Choroid plexus epithelial cell (primary cell): Measurements from ENCODE around the gene CELF4.
A peak's percentile ranks its signal among the peaks of the same experiment; 100 is the strongest.

Source experiments
- DNase-seq: peaks from one replicate; pipeline ENCODE4 v3.0.0-alpha.2; 2010; ENCODE audit warnings: low read depth
- H3K4me3 ChIP-seq: 2 replicates; pipeline ENCODE4 v1.5.1; 2011; ENCODE audit warnings: low read depth, mild to moderate bottlenecking, control low read depth, low read length, moderate library complexity
- TF ChIP-seq, protein P1 (sequence below): conservative IDR thresholded peaks from 2 replicates; pipeline ENCODE4 v1.5.1; 2011; ENCODE audit warnings: low read depth, mild to moderate bottlenecking, control low read depth, inconsistent platforms, low read length, moderate library complexity

The CELF4 gene

DNA sequence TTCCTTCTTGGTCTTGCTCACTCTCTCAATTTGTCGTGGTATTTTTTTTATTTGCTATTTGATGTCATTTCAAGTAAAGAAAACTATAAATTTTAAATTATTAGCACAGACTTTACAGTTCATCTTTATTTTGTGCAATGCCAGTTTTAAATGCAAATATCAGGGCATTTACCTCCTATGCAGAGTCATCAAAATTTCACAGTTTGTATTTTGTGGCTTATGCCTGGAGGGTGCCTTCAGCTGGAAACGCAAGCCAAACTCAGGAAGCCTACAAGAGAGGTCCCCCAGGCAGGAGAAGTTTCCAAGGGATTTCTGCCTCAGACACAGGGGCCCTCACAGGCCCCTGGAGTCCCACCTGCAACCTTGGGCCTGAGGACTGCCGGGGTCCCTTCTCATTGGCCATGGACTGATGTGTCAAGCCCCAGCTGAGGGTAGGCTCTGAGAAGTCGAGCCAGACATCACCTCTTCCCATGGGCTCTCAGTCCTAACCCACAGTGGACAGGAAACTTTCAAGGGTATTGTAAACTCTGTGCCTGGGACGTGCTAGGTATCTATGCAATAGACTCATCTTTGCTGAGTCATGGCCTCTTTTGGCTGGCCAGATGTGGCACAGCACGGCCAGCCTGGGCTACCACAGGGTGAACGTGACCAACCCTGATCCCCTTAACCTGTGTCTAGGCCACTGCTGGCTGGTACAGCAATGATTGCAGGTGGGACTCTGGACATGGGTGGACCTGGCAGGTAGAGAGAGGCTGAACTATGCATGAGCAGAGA, 236.5 kb downstream of the CELF4 start:
- TF ChIP-seq, protein P1, sequence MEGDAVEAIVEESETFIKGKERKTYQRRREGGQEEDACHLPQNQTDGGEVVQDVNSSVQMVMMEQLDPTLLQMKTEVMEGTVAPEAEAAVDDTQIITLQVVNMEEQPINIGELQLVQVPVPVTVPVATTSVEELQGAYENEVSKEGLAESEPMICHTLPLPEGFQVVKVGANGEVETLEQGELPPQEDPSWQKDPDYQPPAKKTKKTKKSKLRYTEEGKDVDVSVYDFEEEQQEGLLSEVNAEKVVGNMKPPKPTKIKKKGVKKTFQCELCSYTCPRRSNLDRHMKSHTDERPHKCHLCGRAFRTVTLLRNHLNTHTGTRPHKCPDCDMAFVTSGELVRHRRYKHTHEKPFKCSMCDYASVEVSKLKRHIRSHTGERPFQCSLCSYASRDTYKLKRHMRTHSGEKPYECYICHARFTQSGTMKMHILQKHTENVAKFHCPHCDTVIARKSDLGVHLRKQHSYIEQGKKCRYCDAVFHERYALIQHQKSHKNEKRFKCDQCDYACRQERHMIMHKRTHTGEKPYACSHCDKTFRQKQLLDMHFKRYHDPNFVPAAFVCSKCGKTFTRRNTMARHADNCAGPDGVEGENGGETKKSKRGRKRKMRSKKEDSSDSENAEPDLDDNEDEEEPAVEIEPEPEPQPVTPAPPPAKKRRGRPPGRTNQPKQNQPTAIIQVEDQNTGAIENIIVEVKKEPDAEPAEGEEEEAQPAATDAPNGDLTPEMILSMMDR, result no peak
- no peak overlapping the region for H3K4me3 ChIP-seq
- no peak for DNase-seq

DNA sequence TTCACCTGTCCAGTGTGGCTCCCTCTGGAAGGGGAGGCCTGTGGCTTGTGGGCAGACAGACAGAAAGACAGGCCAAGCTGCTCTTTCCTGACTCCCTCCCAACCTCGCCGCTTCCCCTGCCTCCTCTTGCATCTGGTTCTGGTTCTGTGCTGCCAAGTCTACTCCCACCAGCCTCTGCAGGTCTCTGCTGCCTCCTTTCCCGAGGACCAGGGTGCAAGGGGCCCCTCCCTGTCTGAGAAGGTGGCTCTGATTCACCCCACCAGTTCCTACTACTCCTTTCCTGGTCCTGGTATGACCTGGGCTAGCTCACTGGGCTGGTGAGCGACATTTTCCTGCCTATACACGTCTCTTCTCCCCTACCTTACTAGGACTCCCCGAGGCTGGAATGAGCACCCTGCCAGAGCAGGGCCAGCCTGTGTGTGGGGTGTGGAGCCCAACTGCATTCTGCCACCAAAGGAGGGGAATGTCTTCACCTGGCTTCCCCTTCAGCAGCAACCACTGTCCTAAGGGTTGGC, 238.5 kb downstream of the CELF4 start:
- H3K4me3 ChIP-seq, result no peak overlapping the region
- TF ChIP-seq, protein P1, result no peak
- DNase-seq, result no peak

DNA sequence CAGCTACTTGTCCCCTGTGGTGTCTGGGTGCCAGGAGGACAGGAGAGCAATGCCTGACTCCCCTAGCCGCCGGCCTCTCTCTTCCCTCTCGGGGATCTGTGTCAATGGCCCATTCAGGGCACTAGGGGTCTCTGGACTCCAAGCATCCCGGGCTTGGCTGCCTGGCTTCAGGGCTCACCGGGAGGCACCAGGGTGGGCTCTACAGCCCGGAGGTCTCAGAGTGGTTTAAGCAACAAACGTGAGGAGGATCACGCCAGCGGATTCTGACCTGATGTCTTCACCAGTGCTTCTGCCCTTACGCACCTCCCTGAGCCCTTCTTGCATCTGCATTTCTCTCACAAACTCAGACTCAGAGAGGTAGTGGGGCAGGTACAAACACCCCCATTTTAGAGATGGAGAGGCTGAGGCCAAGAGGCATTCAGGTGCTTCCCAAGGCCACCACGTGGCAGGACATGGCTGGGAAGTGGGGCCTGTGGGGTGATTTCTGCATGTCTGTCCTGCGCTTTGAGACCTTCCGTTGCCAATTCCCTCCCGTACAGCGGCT, 243.0 kb downstream of the CELF4 start:
- peak; percentile 52 for DNase-seq
- H3K4me3 ChIP-seq, result no peak overlapping the region
- TF ChIP-seq, protein P1, result peak; percentile 81

DNA sequence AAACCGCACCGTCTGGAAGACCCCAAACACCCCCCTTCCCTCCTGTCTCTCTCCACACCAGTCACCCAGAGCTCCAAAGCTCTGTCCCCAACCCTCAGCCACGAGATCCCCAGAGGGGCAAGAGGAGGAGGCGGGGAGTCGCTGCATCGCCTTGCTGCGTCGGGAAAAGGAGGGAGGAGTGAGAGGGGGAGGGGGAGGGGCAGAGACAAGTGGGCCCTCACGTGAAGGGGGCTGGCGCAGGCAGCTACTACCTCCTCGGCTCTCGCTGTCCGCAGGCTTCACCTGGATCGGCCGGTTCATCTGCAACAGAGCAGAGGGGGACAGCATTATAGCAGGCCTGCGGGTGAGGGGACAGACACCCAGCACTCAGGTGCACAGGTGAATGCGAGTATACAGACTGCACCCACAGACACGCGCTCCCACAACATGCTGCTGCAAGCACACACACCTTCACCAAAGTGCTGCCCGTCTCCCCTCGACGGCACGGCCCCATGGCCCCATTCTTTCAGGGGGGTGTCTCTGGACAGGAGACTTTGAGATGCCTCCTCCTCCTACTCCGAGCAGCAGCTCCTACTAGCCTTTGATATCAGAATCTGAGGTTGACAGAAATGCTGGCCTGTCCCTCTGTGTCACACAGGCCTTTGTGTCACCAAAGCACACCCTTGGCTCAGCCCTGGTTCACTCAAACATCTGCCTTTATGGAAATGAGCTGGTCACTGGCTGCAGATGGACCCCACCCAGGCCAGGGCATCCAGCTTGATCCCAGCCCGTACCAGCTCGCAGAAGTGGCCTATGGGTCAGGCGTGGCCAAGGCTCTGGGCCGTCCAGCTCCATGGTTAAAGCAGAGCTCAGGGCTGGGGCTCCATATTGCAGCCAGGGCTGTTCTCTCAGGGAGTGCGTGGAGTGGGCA, 243.8 kb downstream of the CELF4 start:
- no peak overlapping the region for H3K4me3 ChIP-seq
- DNase-seq, result no peak
- TF ChIP-seq, protein P1, result no peak

DNA sequence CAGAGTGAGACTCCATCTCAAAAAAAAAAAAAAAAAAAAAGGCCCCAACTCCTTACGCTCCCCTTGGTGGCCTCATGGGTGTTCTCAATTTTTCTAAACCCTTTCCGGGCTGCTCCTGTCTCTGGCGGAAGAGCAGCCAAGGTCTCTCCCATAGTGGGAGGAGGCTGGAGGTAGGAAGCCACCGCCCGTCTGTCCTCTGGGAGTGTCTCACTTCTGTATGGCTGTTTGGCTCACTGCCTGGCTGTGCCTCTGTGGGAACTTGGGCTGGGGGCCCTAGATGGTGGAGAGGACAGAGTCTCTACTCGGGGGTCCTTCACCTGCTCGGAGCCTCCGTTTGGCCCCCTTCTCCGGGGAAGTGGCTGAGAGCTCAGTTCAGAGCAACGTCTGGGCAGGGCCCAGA, 245.3 kb downstream of the CELF4 start:
- H3K4me3 ChIP-seq, result no peak overlapping the region

DNA sequence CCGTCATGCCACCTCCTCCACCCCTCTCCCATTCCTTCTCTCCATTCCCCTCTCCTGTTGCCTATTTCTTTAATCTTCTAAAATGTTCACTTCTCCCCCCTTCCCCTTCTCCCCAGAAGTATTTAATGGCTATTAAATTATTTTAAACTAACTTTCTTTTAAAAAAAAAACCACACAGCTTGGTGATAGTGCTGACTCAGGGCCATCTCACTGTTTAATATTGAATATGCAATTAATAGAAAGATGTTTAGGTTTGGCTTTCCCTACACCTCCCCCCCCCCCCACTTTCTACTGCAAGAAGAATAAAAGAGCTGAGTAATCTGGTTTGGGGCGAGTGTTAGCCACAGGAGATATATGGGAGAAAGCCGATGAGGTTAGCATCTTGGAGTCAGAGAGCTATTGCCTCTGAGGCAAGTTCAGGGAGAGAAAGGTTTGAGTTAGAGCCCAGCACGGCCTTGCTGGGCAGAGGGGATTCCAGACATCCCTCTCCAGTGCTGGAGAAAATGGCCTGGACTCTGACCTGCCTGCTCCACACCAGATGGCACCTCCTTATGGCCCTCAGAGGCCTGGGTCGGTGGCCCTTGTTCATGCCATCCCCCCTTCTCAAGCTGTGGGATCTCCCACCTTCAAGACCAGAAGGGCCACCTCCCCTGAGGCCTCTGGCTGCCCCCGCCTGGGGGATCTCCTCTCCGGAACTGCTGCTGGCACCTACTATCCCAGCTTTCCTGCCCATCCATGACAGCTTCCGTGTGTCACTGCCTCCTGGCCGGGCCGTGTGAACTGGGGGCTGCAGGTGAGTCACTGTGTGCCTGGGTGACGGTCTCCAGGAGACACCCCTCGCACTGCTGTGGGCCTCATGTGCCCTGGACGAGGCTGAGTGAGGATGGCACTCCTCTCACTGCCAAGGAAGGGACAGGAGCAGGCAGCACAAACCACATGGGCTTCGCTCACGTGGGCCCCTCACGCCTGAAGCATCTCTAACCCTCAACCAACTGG, 246.9 kb downstream of the CELF4 start:
- TF ChIP-seq, protein P1, result no peak
- DNase-seq, result no peak
- H3K4me3 ChIP-seq, result no peak overlapping the region

More for the DNA sequence above, 245.3 kb downstream of the CELF4 start:
- TF ChIP-seq, protein P1, result no peak
- DNase-seq, result no peak
